Right lobe of liver (tissue), 6 donors: ENCODE data around the gene PRMT7. TPM values are rescaled to one million over a fixed set of nuclear protein-coding genes. Genes with fewer than 3 reads are reported as not detected.

Experiments used
- ATAC-seq, 4 donors: fragments of 200-7000 bp; cut with Tn5 transposase; one replicate each; pipeline ENCODE4 v1.9.1; 2020; ENCODE audit warnings: mild to moderate bottlenecking in 4 of 4, moderate library complexity in 4 of 4
- DNase-seq, 3 donors: peaks; one replicate each; pipeline ENCODE4 v3.0.0-alpha.2; 2020
- H3K27ac ChIP-seq, 3 donors: fragments of 200-600 bp; one replicate each; pipeline ENCODE4 v1.8.0; 2022
- H3K27me3 ChIP-seq, 2 donors: fragments of 200-600 bp; one replicate each; pipeline ENCODE4 v1.8.0; 2022
- H3K36me3 ChIP-seq, 4 donors: fragments of 200-600 bp; sonication (generic) in 1 of 4; one replicate each; pipeline versions ENCODE4 v1.5.1 to v1.8.0; 2017 to 2022; ENCODE audit warnings: control low read depth in 1 of 4
- H3K4me1 ChIP-seq, 4 donors: fragments of 200-600 bp; sonication (generic) in 1 of 4; one replicate each; pipeline versions ENCODE4 v1.5.1 to v1.8.0; 2017 to 2022; ENCODE audit warnings: control low read depth in 1 of 4
- H3K4me3 ChIP-seq, 3 donors: fragments of 200-600 bp; one replicate each; pipeline ENCODE4 v1.8.0; 2022
- H3K9me3 ChIP-seq, 4 donors: fragments of 200-600 bp; sonication (generic) in 1 of 4; one replicate each; pipeline versions ENCODE4 v1.5.1 to v1.8.0; 2017 to 2022; ENCODE audit warnings: control low read depth in 1 of 4
- POLR2A ChIP-seq: fragments of 450-650 bp; IDR thresholded peaks from one replicate; pipeline ENCODE4 v1.6.1; 2017; ENCODE audit warnings: antibody characterized with exemption, mild to moderate bottlenecking
- WGBS: methylation state at CpG from one replicate; pipeline ENCODE4 v1.1.6; 2018; ENCODE audit warnings: low coverage, low lambda C conversion rate; ENCODE audit not compliant: insufficient coverage; ENCODE audit errors: missing lambda C conversion rate; 5-methylcytosine and 5-hydroxymethylcytosine counted together
- intact Hi-C, 2 donors: fragments of 100-400 bp; cut with DNase I; formaldehyde crosslinking; loops; one replicate each; pipeline versions ENCODE4 v1.11.2 to v1.14.1; 2022
- total RNA-seq, 6 experiments: library from RNA; depleted of rRNA in 2 of 6; stranded (reverse); fragments of >200 nt in 2 of 6; fragmentation: NEBNext Ultra II Directional in 3 of 6; extraction: Animal tissue kit (Norgen Biotek cat#: 25700) in 3 of 6; gene quantifications; one replicate each; pipeline versions ENCODE4 v1.1.0 to v1.2.4, GENCODE V29; 2016 to 2023
- TF ChIP-seq, protein P1 (sequence below), 4 donors: fragments of 200-600 bp in 3 of 4; fragments of 450-650 bp in 1 of 4; IDR thresholded peaks; one replicate each; pipeline versions ENCODE4 v1.5.1 to v1.8.0; 2016 to 2022; ENCODE audit warnings: antibody characterized with exemption in 4 of 4, mild to moderate bottlenecking in 2 of 4
- donor health status: DM: no; HTN: yes; CAD: no.
- donor health status: DM: no; HTN: no; CAD: no.
- donor health status: DM: no; HTN: no; CAD: no.
- donor health status: DM: no; HTN: yes; CAD: no.
- donor health status: DM: no; HTN: yes; CAD: no.

PRMT7 gene
- total RNA-seq, 6 experiments from 2014 or later, result 13.1 to 28.3 (median 21.1) TPM

DNA sequence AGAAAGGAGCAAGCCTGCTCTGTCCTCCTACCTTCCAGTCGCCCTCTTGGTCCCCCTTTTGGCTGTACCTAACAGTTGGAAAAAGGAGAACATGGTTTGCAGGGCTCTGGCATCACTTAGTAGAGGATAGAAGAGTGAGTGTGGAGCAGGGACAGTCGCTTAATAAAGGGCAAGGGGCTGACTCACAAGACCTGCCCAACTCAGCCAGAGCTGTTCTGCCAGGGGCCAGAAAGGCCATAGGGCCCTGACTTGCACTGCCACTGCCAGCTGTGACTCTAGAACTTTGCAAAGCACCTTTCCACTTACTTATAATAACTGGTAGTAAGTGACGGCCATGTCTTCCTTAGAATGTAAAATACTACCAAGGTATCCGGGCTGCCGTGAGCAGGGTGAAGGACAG lies 13.5 kb downstream of the PRMT7 start:
- no CpG with 5 or more reads among the region's 5 CpGs for WGBS
- intact Hi-C loops, result no loop called here
- H3K9me3 ChIP-seq, result no peaks in the 10 kb centered on the region
- no peak overlapping the region for H3K4me3 ChIP-seq
- H3K27me3 ChIP-seq, result no peaks in the 10 kb centered on the region
- no peak for TF ChIP-seq POLR2A
- TF ChIP-seq, protein P1, sequence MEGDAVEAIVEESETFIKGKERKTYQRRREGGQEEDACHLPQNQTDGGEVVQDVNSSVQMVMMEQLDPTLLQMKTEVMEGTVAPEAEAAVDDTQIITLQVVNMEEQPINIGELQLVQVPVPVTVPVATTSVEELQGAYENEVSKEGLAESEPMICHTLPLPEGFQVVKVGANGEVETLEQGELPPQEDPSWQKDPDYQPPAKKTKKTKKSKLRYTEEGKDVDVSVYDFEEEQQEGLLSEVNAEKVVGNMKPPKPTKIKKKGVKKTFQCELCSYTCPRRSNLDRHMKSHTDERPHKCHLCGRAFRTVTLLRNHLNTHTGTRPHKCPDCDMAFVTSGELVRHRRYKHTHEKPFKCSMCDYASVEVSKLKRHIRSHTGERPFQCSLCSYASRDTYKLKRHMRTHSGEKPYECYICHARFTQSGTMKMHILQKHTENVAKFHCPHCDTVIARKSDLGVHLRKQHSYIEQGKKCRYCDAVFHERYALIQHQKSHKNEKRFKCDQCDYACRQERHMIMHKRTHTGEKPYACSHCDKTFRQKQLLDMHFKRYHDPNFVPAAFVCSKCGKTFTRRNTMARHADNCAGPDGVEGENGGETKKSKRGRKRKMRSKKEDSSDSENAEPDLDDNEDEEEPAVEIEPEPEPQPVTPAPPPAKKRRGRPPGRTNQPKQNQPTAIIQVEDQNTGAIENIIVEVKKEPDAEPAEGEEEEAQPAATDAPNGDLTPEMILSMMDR (IDR thresholded peaks at IDR 0.05), result no peak
- DNase-seq (no peak), ATAC-seq (no peak)
- no peaks in the 10 kb centered on the region for H3K4me1 ChIP-seq
- H3K36me3 ChIP-seq, result peaks cover 0 to 42% (median 10%) of the 10 kb centered on the region in 4 donors
- H3K27ac ChIP-seq, result no peak overlapping the region

GRCh38 chr16:68324780-68325357 lies 14.1 kb downstream of the PRMT7 start:
- Histone ChIP-seq H3K4me3 (no peak overlapping the region), H3K27me3 (no peaks in the 10 kb centered on the region), H3K27ac (no peak overlapping the region), H3K4me1 (no peaks in the 10 kb centered on the region), H3K36me3 (peaks cover 0 to 42% (median 10%) of the 10 kb centered on the region in 4 donors), H3K9me3 (no peaks in the 10 kb centered on the region)
- DNase-seq (no peak), ATAC-seq (no peak)
- WGBS, result 83% methylated on average over 2 of the region's 8 CpGs
- intact Hi-C loops, result loop anchor here in 1 of 2 donors (5.0 kb wide), 2 partner anchors 68 to 83 kb away; no protein-coding TSS in a partner anchor
- TF ChIP-seq, protein P1 (IDR thresholded peaks at IDR 0.05), result no peak
- TF ChIP-seq POLR2A, result no peak

DNA sequence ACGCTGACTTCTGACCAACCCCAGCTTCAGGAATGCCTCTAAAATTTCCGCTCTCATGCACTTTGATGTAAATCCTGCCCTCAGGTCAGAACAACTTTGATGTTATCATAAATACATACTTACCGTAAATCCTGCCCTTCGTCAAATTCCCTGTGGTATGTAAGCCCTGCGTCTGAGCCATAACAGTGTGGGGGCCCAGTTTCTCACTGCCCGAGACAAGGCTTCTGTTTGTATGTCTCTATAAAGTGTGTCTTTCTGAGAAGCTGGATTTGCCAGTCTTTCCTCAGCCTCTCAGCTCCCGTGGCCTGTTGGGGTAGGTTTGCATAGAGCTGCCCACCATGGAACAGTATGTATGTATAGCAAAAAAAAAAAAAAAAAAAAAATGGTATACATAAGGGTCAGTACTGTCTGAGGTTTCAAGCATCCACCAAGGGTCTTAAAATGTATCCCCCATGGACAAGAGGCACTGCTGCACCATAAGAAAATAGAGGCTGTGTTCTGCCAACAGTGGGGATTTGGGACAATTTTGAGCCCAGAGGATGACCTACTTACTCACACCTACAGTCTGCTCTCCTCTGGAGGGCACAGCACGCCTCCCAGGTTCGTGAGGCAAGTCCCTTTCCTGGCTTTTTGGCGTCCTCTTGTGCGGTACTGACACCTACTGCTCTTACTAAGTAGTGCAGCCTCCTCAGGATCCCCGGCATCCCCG lies 17.5 kb downstream of the PRMT7 start:
- TF ChIP-seq, protein P1 (IDR thresholded peaks at IDR 0.05), result peak; percentile 90 to 95 (median 92)
- TF ChIP-seq POLR2A, result no peak
- Histone ChIP-seq H3K4me1 (peaks cover 0 to 21% (median 10%) of the 10 kb centered on the region in 4 donors), H3K27ac (no peak overlapping the region), H3K27me3 (no peaks in the 10 kb centered on the region), H3K9me3 (no peaks in the 10 kb centered on the region), H3K36me3 (peaks cover 0 to 31% (median 10%) of the 10 kb centered on the region in 4 donors), H3K4me3 (no peak overlapping the region)
- intact Hi-C loops, result loop anchor here in 1 of 2 donors (5.0 kb wide), 2 partner anchors 71 to 86 kb away; no protein-coding TSS in a partner anchor
- peak; percentile 76 to 81 (median 79) for DNase-seq
- WGBS, result 48% methylated on average over 10 of the region's 13 CpGs
- ATAC-seq, result peak; percentile 89 to 96 (median 96)

DNA sequence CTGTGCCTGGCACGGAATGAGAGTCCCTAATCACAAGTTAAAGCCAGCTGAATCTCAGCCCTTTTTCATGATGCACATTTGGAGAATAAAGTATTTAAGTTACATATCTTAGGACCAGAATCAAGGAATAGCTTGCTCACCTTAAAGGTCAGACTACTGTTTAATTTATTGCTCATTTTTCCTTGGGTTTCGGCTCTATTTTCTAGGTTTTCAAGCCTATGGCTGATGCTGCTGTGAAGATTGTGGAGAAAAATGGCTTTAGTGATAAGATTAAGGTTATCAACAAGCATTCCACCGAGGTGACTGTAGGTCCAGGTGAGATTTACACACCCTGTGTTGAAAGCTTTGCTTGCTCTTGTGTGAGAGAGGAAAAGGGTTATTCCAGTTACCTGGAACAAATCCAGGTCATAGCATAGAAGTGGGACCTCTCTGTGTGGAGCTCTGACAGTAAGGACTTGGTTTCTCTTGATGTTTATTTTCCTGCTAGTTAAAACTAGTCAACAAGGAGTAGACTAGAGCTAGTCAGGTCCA lies 18.1 kb downstream of the PRMT7 start:
- TF ChIP-seq POLR2A, result no peak
- TF ChIP-seq, protein P1 (IDR thresholded peaks at IDR 0.05), result peak in 1 of 4 donors; percentile 4
- 33% methylated on average over 3 of the region's 3 CpGs for WGBS
- Histone ChIP-seq H3K27me3 (no peaks in the 10 kb centered on the region), H3K4me1 (peaks cover 0 to 27% (median 11%) of the 10 kb centered on the region in 4 donors), H3K9me3 (no peaks in the 10 kb centered on the region), H3K27ac (no peak overlapping the region), H3K4me3 (no peak overlapping the region), H3K36me3 (peaks cover 0 to 29% (median 10%) of the 10 kb centered on the region in 4 donors)
- intact Hi-C loops, result loop anchor here in 1 of 2 donors (5.0 kb wide), 2 partner anchors 72 to 87 kb away; no protein-coding TSS in a partner anchor
- ATAC-seq (no peak), DNase-seq (no peak)
